Muscle layer of colon (tissue), 2 donors: Measurements from ENCODE around the gene TMEM168.
"Not testable (repeated sequence)": the region's sequence is repeated elsewhere in the genome, so short reads cannot be mapped to it uniquely, and the experiment has no call there.

Source experiments
- H3K27ac ChIP-seq: one replicate; pipeline ENCODE4 v1.7.0; 2013; ENCODE audit warnings: low read depth, mild to moderate bottlenecking, low read length, moderate library complexity
- H3K27me3 ChIP-seq, 2 donors: one replicate each; pipeline ENCODE4 v1.7.0; 2013; ENCODE audit warnings: low read length in 2 of 2, mild to moderate bottlenecking in 2 of 2; ENCODE audit not compliant: insufficient read depth in 2 of 2, control insufficient read depth in 1 of 2
- H3K36me3 ChIP-seq: one replicate; pipeline ENCODE4 v1.7.0; 2013; ENCODE audit warnings: mild to moderate bottlenecking, low read length; ENCODE audit not compliant: insufficient read depth
- H3K4me1 ChIP-seq: one replicate; pipeline ENCODE4 v1.7.0; 2013; ENCODE audit warnings: mild to moderate bottlenecking, low read length; ENCODE audit not compliant: insufficient read depth
- H3K4me3 ChIP-seq, 2 donors: one replicate each; pipeline ENCODE4 v1.7.0; 2013; ENCODE audit warnings: low read length in 2 of 2, low read depth in 1 of 2, mild to moderate bottlenecking in 1 of 2, moderate library complexity in 1 of 2
- H3K9ac ChIP-seq: one replicate; pipeline ENCODE4 v1.7.0; 2013; ENCODE audit warnings: low read length
- H3K9me3 ChIP-seq: one replicate; pipeline ENCODE4 v1.7.0; 2013; ENCODE audit warnings: mild to moderate bottlenecking, low read length
- donor health status: abdominal sarcoma.
- donor health status: Adenocarcinoma of cecum.

Gene TMEM168, protein sequence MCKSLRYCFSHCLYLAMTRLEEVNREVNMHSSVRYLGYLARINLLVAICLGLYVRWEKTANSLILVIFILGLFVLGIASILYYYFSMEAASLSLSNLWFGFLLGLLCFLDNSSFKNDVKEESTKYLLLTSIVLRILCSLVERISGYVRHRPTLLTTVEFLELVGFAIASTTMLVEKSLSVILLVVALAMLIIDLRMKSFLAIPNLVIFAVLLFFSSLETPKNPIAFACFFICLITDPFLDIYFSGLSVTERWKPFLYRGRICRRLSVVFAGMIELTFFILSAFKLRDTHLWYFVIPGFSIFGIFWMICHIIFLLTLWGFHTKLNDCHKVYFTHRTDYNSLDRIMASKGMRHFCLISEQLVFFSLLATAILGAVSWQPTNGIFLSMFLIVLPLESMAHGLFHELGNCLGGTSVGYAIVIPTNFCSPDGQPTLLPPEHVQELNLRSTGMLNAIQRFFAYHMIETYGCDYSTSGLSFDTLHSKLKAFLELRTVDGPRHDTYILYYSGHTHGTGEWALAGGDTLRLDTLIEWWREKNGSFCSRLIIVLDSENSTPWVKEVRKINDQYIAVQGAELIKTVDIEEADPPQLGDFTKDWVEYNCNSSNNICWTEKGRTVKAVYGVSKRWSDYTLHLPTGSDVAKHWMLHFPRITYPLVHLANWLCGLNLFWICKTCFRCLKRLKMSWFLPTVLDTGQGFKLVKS

DNA sequence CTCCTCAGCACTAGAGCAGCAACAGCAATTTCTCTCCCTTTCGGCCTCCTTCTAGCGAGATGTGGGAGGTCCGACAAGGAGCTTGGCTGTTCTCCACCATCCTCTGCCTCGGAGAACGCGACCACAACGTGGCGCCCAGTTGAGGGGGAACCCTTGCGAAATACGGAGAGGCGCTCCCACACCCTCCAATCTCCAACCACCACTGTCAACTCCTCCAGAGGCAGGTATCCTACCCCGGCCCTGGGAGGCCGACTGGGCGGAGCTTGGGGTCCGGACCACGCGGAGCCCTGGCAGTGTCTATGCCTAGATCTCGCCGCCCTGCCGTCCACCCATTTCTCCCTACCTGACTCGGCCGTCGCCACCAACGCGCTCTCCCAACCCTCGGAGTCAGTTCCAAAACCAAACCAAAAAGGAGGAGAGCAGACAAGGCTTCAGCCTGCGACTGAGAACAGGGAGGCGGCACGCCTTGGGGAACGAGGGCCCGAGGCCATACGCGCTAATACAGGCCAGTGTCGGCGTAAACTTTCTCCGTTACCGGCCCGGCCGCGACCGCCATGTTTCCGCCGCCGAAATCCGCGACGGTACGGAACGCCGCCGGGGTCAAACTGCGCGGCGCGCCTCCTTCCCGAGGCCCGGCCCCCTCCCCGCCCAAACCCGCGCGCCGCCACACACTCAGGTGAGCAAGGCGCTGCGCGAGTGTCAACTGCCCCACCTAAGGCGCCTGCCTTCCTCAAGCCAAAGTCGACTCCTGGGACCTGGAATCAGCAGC lies at the start of gene TMEM168:
TMEM168 (minus strand) TSS at position 577 of the 769 bp plus-strand sequence. CDS start 5,568 bp downstream, outside the sequence.
- peak within 1 kb of the TSS; percentile 50 to 68 for H3K4me3 ChIP-seq

GRCh38 chr7:112835928-112836327 lies 45.7 kb upstream of the TMEM168 start:
- not testable (repeated sequence) for H3K4me1 ChIP-seq, H3K9me3 ChIP-seq, H3K4me3 ChIP-seq, H3K9ac ChIP-seq, H3K36me3 ChIP-seq, H3K27ac ChIP-seq, H3K27me3 ChIP-seq

More for the DNA sequence above, at the start of gene TMEM168:
- no peaks in the 10 kb centered on the region for H3K27me3 ChIP-seq
- H3K9ac ChIP-seq: peak within 1 kb of the TSS; percentile 59
- H3K36me3 ChIP-seq: no peaks in the 10 kb centered on the region
- no peaks in the 10 kb centered on the region for H3K9me3 ChIP-seq
- H3K4me1 ChIP-seq: peaks cover 12% of the 10 kb centered on the region
- H3K27ac ChIP-seq: peak within 1 kb of the TSS; percentile 70

DNA sequence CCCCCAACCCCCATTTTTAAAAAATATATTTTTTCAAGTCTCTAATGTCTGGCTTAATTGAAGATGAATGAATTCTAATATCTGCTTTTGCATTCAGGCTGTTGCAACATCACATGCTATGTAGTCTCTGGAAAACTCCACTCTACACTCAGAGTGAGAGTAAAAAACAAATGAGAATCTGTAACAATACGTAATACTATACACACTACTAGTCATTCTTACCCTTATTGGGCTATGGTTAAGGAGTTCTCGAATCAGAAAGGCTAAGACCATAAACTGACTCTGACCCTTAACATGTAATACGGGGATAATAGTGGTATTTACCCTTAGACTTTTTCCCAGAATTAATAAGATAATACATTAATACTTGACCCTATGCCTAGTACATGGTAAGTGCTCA lies 42.9 kb upstream of the TMEM168 start:
- Histone ChIP-seq H3K4me3 (no peak overlapping the region), H3K4me1 (no peaks in the 10 kb centered on the region)

DNA sequence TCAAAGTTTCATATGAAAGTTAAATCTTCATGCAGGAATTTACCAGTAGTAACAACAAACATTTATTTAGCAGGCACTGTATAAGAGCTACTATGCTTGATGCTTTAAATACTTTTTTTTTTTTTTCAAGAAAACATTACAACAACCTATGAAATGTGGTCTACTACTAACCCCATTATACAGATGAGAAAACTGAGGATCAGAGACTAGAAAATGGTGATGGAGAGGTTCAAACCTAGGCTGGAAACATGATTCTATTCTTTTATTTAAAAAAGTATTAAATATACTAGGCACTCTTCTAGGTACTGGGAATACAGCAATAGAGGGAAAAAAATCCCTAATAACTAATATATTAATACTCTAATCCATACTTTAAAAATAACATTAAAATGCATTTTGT lies 40.6 kb upstream of the TMEM168 start:
- Histone ChIP-seq H3K9ac (no peak overlapping the region), H3K9me3 (peaks cover 5% of the 10 kb centered on the region)

More for the DNA sequence above, 42.9 kb upstream of the TMEM168 start:
- no peaks in the 10 kb centered on the region for H3K27me3 ChIP-seq
- H3K9me3 ChIP-seq: peaks cover 5% of the 10 kb centered on the region
- H3K9ac ChIP-seq: no peak overlapping the region
- peaks cover 17% of the 10 kb centered on the region for H3K36me3 ChIP-seq
- no peak overlapping the region for H3K27ac ChIP-seq

GRCh38 chr7:112828696-112829095 lies 38.5 kb upstream of the TMEM168 start:
- peaks cover 17% of the 10 kb centered on the region for H3K36me3 ChIP-seq

More for the DNA sequence above, 40.6 kb upstream of the TMEM168 start:
- H3K27ac ChIP-seq: no peak overlapping the region
- H3K4me3 ChIP-seq: no peak overlapping the region
- no peaks in the 10 kb centered on the region for H3K4me1 ChIP-seq
- H3K27me3 ChIP-seq: no peaks in the 10 kb centered on the region
- peaks cover 17% of the 10 kb centered on the region for H3K36me3 ChIP-seq

GRCh38 chr7:112821345-112821744 lies 31.2 kb upstream of the TMEM168 start:
- Histone ChIP-seq H3K27me3 (no peaks in the 10 kb centered on the region), H3K27ac (no peak overlapping the region), H3K36me3 (peaks cover 8% of the 10 kb centered on the region), H3K9ac (no peak overlapping the region), H3K4me1 (no peaks in the 10 kb centered on the region), H3K9me3 (no peaks in the 10 kb centered on the region), H3K4me3 (no peak overlapping the region)

More at GRCh38 chr7:112828696-112829095, 38.5 kb upstream of the TMEM168 start:
- Histone ChIP-seq H3K4me1 (no peaks in the 10 kb centered on the region), H3K9ac (no peak overlapping the region), H3K27me3 (no peaks in the 10 kb centered on the region), H3K4me3 (no peak overlapping the region), H3K27ac (no peak overlapping the region), H3K9me3 (peaks cover 5% of the 10 kb centered on the region)

GRCh38 chr7:112819536-112819935 lies 29.3 kb upstream of the TMEM168 start:
- Histone ChIP-seq H3K9me3 (no peaks in the 10 kb centered on the region), H3K27me3 (no peaks in the 10 kb centered on the region), H3K36me3 (peaks cover 8% of the 10 kb centered on the region), H3K4me3 (no peak overlapping the region), H3K4me1 (no peaks in the 10 kb centered on the region), H3K9ac (no peak overlapping the region), H3K27ac (no peak overlapping the region)

DNA sequence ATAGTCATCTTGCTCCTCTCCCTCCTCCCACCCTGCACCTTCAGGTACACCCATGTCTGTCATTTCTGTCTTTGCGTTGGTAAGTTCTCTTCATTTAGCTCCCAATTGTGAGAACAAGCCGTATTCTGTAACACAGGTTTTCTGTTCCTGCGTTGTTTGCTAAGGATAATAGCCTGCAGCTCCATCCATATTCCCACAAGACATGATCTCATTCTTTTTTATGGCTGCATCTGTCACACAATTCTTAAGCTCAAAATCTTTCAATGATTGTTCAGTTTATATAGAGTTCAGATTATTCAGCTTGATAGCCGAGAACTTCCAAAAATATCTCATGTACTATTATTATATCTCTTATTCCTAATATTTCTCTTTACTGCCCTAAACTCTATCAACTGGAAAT lies 16.0 kb upstream of the TMEM168 start:
- Histone ChIP-seq H3K36me3 (no peaks in the 10 kb centered on the region), H3K4me1 (no peaks in the 10 kb centered on the region), H3K27ac (no peak overlapping the region), H3K9ac (no peak overlapping the region), H3K4me3 (no peak overlapping the region), H3K9me3 (no peaks in the 10 kb centered on the region), H3K27me3 (no peaks in the 10 kb centered on the region)

DNA sequence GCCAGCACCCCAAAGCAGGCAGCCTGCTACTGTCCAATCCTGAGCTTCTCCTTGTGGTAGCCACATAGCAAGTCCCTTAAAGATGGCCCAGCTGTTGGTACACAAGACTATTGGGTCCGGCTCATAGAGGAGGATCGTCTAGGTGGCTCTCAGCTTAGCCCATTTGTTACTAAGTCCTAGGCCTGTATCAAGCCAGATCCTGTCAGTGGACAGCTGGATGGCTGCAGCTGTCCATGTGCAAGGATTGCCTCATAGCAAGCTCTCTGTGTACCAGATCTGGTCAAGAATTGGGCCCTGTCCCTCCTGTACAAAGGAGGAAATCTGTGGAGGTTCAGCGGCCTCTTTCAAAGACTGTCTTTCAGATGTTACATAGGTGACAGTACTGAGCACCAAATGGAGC lies 12.2 kb upstream of the TMEM168 start:
- Histone ChIP-seq H3K27ac (no peak overlapping the region), H3K4me3 (no peak overlapping the region)

GRCh38 chr7:112800486-112800885 lies 10.3 kb upstream of the TMEM168 start:
- Histone ChIP-seq H3K4me3 (no peak overlapping the region), H3K27me3 (no peaks in the 10 kb centered on the region), H3K9me3 (no peaks in the 10 kb centered on the region), H3K27ac (no peak overlapping the region), H3K4me1 (no peaks in the 10 kb centered on the region), H3K36me3 (no peaks in the 10 kb centered on the region), H3K9ac (no peak overlapping the region)

More for the DNA sequence above, 12.2 kb upstream of the TMEM168 start:
- no peak overlapping the region for H3K9ac ChIP-seq
- no peaks in the 10 kb centered on the region for H3K9me3 ChIP-seq
- no peaks in the 10 kb centered on the region for H3K4me1 ChIP-seq
- no peaks in the 10 kb centered on the region for H3K36me3 ChIP-seq
- H3K27me3 ChIP-seq: no peaks in the 10 kb centered on the region

- H3K4me3 ChIP-seq: no peak overlapping the region
- H3K9me3 ChIP-seq: no peaks in the 10 kb centered on the region
- H3K27me3 ChIP-seq: no peaks in the 10 kb centered on the region
- no peaks in the 10 kb centered on the region for H3K36me3 ChIP-seq
- H3K9ac ChIP-seq: no peak overlapping the region
- no peak overlapping the region for H3K27ac ChIP-seq
- no peaks in the 10 kb centered on the region for H3K4me1 ChIP-seq
Observed at GRCh38 chr7:112799448-112800120, 9.4 kb upstream of the TMEM168 start.
